Measurements from ENCODE around the gene EFNB2. TPM values are rescaled to one million over a fixed set of nuclear protein-coding genes. Genes with fewer than 3 reads are reported as not detected.

The EFNB2 gene
- total and polyA plus RNA-seq, 2 of the 8 experiments (the other 6 are each of a cell fraction or from before 2014, with no cell fraction given): 8.2 to 12.0 TPM

DNA sequence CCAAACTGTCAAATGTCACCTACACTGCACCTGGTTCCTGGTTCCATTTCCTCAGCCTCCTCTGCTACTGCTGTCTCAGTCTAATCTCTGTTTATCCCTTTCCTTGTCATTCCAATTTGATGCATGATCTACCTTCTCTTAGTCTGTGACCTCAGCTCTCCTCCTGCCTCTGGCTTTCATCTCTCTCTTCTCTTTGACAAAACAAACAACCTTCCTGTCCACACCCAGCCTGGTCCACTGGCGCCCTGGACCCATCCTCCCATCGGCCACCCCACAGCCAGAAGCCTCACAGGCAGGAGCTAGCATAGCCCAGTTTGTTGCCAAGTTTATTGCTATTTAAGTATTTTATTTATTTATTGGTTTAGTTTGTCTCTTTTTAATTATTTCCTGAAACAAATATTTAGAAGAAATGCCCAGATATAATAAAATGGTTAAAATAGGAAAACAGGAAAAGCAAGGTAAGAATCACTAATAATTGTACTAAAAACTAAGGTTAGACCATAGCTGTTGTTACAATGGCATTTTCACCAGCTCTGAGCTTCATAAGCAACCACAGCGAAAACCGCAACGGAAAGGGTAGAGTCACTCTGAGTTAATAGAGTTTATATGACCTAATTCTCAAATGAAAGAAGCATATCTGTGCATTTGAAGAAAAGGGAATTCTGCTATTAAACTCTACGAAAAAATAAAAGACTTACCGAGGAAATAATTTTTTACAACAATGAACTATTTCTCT lies 68.6 kb downstream of the EFNB2 start:
- WGBS, 2 experiments (ENCODE audit: extremely low coverage in 1 of 2, insufficient coverage in 1 of 2, insufficient read length in 1 of 2, insufficient replicate concordance in 2 of 2, low coverage in 1 of 2, low lambda C conversion rate in 2 of 2, missing lambda C conversion rate in 1 of 2): 95% methylated on average over 7 of the region's 7 CpGs; no CpG with 5 or more reads in 1 of the 2 experiments
- H3K4me1 ChIP-seq (replicated peaks in 1 of 4; ENCODE audit: control insufficient read depth in 3 of 4, insufficient read depth in 4 of 4, low read length in 3 of 4): peaks cover 0 to 4% (median 1%) of the 10 kb centered on the region in 4 experiments; a peak in 2 of 7 replicates
- no peak overlapping the region for H3K14ac ChIP-seq (ENCODE audit: insufficient read length)
- no peak overlapping the region for H4K8ac ChIP-seq (ENCODE audit: extremely low read depth, insufficient read depth, low read length)
- H3K4ac ChIP-seq (replicated peaks; ENCODE audit: insufficient read length, low read depth, low read length): no peak overlapping the region
- DNase-seq (ENCODE audit: low read depth in 1 of 2, low spot score in 2 of 2): no peak
- H4K5ac ChIP-seq (ENCODE audit: insufficient read length, low read depth, low read length): no peak overlapping the region
- H2BK5ac ChIP-seq (ENCODE audit: low read depth, low read length): no peak overlapping the region
- TF ChIP-seq EGR1 (IDR thresholded peaks at IDR 0.05; ENCODE audit: borderline replicate concordance, low read depth, low read length): no peak
- no peak for TF ChIP-seq ASH2L (IDR thresholded peaks at IDR 0.05; ENCODE audit: low read length)
- no peak for TF ChIP-seq RXRA (IDR thresholded peaks at IDR 0.05; ENCODE audit: insufficient read depth, low read depth, low read length)
- no peak overlapping the region for H2BK15ac ChIP-seq (ENCODE audit: low read length)
- no peak overlapping the region for H3K18ac ChIP-seq (ENCODE audit: extremely low read depth, low read length)
- POLR2A ChIA-PET (ENCODE audit: partially characterized antibody): no interaction called here
- H4K91ac ChIP-seq (replicated peaks; ENCODE audit: insufficient read length, low read length): no peak overlapping the region
- no peak overlapping the region for H3K27ac ChIP-seq (ENCODE audit: low read depth, low read length)
- no peak overlapping the region for H2AK5ac ChIP-seq (ENCODE audit: low read depth, low read length)
- H2BK120ac ChIP-seq (replicated peaks; ENCODE audit: low read depth, low read length): no peak overlapping the region
- H3K23me2 ChIP-seq (ENCODE audit: low read depth, low read length): no peaks in the 10 kb centered on the region
- no peak for FAIRE-seq
- no peaks in the 10 kb centered on the region; a peak in 1 of 7 replicates for H3K27me3 ChIP-seq (replicated peaks in 1 of 4; ENCODE audit: control insufficient read depth in 3 of 4, extremely low read depth in 1 of 4, insufficient read depth in 3 of 4, low read length in 3 of 4)
- H2BK12ac ChIP-seq (ENCODE audit: low read depth, low read length): no peak overlapping the region
- H2BK20ac ChIP-seq (ENCODE audit: low read length): no peak overlapping the region
- H4K20me1 ChIP-seq (replicated peaks in 1 of 2; ENCODE audit: control insufficient read depth in 1 of 2, insufficient read depth in 2 of 2, low read length in 2 of 2): no peaks in the 10 kb centered on the region
- no peak overlapping the region for H2AFZ ChIP-seq (ENCODE audit: low read length)
- CTCF ChIA-PET (ENCODE audit: partially characterized antibody): interaction anchor here (1.2 to 1.7 kb wide), 3 partner anchors 9 to 65 kb away, joined by 3 to 5 read pairs (median 3); no protein-coding TSS in a partner anchor
- H3K4me3 ChIP-seq (ENCODE audit: extremely low read depth in 1 of 4, insufficient read depth in 2 of 4, low read depth in 3 of 4, low read length in 4 of 4): no peak overlapping the region
- H3K79me2 ChIP-seq (ENCODE audit: control insufficient read depth in 1 of 2, insufficient read depth in 2 of 2, low read length in 2 of 2): no peaks in the 10 kb centered on the region
- H3K9ac ChIP-seq (replicated peaks in 1 of 4; ENCODE audit: extremely low read depth in 1 of 4, low read depth in 3 of 4, low read length in 3 of 4): no peak overlapping the region
- no peaks in the 10 kb centered on the region for H3K79me1 ChIP-seq (ENCODE audit: low read depth, low read length)
- no peaks in the 10 kb centered on the region for H3K36me3 ChIP-seq (ENCODE audit: control insufficient read depth in 2 of 4, insufficient read depth in 4 of 4, low read length in 3 of 4)
- no peak overlapping the region for H3K23ac ChIP-seq (ENCODE audit: insufficient read length)
- H3K9me3 ChIP-seq (ENCODE audit: insufficient read depth in 2 of 2, low read depth in 1 of 2, low read length in 1 of 2): no peaks in the 10 kb centered on the region
- no peak overlapping the region for H3K4me2 ChIP-seq (ENCODE audit: insufficient read depth in 1 of 2, low read depth in 2 of 2, low read length in 2 of 2)
- no peak overlapping the region for H3K56ac ChIP-seq (replicated peaks; ENCODE audit: insufficient read length, low read depth, low read length)

All from H1 (cell line).